ENCODE data around the gene ACOT12.

Gene ACOT12

DNA sequence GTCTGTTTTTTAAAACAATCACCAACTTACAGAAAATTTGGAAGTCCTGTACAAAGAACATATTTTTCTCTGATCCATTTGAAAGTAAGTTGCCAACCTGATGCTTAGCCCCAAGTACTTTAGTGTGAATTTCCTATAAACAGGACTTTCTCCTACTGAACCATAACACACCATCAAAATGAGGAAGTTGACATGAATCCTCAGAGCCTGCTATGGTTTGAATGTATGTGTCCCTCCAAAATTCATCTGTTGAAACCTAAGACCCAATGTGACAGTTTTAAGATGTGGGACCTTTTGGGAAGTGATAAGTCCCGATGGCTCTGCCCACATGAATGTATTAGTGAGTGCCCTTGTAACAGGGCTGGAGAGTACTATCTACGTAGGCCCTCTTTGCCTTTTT lies 6.4 kb upstream of the ACOT12 start:
- no peak for DNase-seq (ENCODE audit: low spot score)

DNA sequence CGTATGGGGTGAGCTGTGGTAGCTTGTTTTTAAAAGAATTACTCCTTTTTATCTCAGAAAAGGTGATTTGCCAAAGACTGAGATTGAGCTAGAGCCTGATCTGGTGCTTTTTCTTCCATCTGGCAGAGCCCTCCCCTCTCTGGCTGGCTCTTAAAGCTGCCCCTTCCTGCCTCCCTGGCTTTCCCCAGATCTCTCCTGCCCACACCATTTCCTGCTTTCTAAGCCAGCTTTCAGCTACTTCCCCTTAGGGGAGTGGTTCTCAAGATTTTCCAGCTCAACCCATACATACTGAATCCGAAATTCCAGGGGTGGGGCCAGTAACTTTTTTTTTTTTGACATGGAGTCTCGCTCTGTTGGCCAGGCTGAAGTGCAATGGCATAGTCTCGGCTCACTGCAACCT lies 4.8 kb upstream of the ACOT12 start:
- DNase-seq (ENCODE audit: low spot score): no peak

DNA sequence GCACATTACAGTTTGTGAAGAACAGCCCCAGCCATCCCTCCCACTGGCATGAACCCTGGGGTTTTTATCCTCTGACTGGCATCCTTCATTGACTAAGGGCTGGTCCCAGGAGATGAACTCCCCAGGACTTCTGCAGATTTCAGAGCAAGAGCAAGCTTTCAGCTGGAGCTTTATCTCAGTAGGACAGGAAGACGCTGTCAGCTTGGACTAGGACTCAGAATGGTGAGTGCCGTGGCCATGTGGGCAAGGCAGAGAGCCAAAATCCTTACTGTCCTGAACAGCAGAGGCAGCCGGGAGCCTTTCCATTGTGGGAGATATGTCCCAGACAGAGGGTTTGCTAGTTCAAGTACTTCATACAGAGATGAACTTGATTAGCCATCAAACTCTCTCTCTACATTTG lies 3.2 kb upstream of the ACOT12 start:
- no peak for DNase-seq (ENCODE audit: low spot score)

DNA sequence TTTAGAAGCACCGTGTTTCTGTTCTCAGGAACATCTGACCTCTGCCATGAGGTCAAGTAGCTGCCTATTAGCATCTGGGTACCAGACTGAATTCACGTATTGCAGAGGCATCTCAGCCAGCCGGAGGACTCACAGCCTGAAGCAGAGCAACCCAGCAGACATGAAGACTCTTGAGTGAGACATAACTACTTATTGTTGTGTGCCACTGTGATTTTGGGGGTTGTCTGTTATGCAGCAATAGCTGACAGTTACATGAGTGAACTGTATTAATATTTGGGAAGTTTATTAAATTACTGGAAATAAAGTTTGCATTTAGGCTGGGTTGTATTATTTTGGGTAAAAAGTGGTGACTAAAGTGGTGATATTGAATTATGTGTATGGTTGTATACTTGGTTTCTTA lies 1.3 kb upstream of the ACOT12 start:
- no peak for DNase-seq (ENCODE audit: low spot score)

DNA sequence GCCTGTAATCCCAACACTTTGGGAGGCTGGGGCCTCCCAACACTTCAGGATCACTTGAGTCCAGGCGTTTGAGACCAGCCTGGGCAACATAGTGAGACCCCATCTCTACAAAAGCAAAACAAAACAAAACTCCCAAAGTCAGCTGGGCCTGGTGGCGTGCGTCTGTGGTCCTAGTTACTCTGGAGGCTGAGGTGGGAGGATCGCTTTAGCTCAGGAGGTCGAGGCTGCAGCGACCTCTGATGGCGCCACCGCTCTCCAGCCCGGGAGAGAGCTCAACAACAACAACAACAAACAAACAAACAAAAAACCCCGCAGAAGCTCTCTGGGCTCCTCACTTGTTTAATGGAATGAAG lies 528 bp downstream of the ACOT12 start:
- DNase-seq (ENCODE audit: low spot score): no peak

DNA sequence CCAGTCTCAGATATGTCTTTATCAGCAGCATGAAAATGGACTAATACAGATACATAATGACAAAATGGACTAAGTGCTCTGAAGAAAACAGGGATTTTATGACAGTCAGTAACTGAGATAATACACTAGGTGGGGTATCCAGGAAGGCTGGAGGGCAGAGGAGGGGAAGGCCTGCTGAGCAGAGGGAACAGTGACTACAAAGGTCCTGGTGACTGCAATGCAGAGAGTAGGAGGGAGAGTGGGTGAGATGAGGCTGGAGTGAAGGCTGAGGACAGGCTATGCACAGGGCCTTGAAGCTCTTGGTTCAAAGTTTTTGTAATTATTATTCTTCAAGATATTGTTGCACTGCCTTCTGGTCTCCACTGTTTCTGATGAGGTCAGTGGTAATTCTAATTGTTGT lies 4.9 kb downstream of the ACOT12 start:
- no peak for DNase-seq (ENCODE audit: low spot score)

DNA sequence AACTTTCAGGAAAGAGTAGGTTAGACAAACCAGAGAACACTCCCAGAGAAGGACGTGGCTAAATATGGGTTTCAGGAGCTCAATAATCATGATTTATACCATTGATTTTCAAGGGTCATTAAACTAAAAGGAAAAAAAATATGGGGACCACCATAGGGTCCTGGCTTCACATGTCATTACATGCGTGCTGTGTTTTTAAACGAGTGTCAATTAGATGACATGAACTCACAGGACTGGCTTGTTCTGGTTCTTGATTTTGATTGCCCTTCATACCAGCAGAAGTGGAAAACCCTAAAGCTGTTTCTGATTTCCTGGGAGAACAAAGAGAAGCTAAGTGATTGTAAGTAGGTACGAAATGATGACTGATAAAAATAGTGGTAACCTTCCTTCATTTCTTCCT lies 5.8 kb downstream of the ACOT12 start:
- no peak for DNase-seq (ENCODE audit: low spot score)

DNA sequence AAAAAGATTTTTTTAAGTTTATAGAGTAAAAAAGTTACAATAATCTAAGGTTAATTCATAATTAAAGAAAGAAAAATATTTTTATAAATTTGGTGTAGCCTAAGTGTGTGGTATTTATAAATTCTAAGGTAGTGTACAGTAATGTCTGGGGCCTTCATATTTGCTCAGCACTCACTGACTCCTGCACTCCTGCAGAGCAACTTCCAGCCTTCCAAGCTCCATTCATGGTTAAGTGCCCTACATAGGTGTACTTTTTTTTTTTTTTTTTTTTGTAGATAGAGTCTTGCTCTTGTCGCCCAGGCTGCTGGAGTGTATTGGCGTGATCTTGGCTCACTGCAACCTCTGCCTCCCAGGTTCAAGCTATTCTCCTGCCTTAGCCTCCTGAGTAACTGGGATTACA lies 10.1 kb downstream of the ACOT12 start:
- DNase-seq (ENCODE audit: low spot score): no peak

DNA sequence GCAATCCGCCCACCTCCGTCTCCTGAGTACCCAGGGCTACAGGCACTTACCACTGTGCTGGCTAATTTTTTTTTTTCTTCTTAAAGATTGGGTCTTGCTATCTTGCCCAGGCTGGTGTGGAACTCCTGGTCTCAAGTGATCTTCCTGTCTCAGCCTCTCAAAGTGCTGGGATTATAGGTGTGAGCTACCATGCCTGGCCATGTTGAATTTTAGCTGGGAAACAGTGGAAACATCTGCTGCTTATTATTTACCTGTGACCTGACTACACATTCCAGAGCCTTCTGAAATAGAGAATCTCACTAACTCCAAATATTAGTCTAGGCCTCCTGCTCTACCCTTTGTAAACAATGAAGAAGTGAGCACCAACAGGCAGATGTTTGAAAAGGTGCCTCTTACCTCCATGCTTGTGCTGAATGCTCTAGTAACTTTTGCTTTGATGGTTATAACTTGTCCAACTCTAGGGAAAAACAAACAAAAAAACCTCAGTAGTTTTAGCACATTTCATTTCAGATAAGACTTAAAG lies 22.5 kb downstream of the ACOT12 start:
- DNase-seq (ENCODE audit: low spot score): no peak

DNA sequence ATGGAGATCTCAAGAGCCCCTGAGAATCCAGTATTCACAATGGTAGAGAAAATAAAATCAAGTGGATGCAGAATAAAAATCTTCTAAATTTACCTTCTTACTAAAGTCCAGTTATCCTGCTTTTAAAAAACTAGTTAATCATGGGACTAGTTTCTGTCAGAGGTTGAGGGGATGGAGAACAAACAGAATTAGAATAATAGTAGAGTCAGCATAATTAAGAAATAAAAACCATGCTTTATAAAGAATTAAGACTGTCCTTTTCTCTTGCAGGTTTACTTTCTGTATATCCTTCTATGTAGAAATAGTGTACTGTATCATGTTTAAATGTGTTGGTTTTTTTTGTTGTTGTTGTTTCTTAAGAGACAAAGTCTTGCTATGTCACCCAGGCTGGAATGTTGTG lies 23.0 kb downstream of the ACOT12 start:
- DNase-seq (ENCODE audit: low spot score): no peak

DNA sequence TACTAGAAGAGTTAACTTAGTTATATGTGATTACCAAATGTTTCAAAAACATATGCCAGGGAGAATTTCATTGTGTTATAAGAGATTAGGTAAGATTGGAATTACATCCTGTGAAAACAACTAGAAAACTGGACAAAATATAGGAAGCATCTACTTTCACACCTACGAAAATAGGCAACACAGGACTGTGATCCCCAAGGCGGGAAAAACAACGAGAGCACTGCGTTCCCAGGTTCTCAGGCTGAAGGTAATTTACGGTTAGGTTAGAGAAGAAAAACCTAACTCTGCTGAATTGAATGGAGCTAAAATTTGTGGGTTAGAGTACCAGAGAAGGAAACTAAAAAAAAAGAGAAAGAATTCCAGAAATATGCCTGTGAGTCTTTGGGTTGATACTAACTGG lies 28.4 kb downstream of the ACOT12 start:
- DNase-seq (ENCODE audit: low spot score): no peak

DNA sequence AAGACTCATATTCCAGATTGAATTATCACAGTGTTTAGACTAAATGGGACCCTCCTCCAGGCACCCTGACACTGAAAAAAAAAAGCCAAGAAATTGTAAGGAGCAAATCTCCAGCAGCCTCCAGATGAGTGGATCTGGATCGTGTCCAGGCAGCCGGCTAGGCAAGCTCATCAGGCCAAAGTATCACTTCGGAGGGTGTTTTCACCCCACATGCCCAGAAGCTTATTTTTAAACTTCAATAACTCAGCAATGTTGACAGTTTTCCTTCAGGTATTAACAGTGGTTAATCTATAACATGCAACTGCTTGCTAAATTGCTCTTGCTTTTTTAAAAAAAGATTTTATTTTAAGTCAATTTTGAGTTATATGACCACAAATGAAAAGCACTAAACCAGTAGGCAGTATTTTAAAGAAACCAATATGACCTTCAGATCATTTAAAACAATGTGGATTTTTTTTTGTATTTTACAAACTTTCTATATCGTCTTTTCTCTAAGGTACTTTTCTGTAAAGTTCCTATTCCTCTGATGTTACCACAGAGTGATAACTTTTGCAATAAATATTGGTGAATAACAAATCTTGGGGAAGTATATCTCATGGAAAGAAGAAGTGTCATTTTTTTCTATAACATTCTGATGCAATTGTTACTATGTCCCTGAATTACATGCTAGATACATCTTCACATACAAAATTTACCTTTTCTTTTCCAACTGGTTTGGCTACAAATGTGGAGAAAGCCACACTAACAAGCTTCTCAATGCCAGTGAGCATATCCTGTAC lies 30.7 kb downstream of the ACOT12 start:
- DNase-seq (ENCODE audit: low spot score): no peak

DNA sequence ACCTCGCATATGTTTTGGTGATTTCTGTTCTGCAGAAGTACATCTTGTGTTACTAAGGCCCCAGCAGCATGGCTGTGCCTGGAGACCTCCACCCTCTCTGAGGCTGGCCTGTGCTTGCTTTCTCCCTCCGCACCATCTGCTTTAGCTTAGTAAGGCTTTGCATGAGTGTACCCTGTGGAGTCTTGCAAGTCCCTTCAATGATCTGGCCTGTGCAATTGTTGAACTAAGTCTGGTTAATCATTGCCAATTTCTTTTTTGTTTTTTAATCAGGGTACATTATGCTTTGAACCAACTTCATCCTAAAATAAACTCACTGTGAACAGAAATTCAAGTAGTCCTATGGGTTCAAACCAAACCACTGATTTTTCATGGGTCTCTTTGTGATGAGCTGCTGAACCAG lies 32.3 kb downstream of the ACOT12 start:
- DNase-seq (ENCODE audit: low spot score): no peak

DNA sequence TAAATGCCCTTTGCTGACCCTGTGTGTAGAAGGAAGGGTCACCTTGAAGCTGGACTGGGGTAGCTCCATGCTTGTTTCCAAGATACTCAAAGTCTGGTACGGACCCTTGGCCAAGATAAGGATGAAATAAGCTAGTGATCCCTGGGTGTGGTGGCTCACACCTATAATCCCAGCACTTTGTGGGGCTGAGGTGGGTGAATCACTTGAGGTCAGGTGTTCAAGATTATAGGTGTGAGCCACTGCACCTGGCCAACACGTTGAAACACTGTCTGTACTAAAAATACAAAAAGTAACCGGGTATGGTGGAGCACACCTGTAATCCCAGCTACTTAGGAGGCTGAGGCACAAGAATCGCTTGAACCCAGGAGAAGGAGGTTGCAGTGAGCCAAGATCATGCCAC lies 33.3 kb downstream of the ACOT12 start:
- DNase-seq (ENCODE audit: low spot score): no peak

DNA sequence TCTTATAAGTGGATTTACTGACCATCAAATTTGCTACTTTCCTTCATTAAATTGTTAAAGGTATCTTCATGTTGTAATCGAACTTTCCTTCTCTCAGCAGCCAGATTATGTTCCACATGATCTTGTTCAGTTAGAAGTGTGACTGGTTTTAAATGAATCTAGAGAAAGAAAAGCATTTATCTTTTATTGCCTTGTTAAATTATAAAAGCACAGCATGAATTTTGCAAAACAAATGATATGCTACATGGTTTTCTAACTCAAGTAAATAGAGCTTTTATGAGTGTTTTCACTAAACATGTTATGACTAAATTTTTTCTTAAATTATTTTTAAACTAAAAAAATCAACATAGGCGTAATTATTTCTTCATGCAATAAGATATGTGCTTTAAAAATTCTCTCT lies 34.1 kb downstream of the ACOT12 start:
- DNase-seq (ENCODE audit: low spot score): no peak

DNA sequence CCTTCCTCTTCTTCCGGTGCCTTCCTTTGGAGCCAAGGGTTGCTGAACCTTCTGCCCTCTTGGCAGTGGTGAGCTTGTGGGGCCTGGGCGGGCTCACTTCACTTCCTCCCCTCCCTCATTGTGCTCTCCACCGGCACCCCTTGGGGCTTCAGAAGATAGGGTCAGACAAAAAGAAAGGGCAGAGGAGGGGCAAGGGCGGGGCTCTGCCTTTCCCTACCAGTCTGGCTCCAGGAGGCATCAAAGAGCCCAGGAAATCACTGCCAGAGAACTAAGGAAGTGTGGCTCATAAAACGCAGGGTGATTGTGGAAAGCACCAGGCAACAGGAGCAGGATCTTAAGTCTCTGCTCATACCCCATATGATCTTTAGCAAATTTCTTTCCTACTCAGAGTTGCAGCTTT lies 34.8 kb downstream of the ACOT12 start:
- no peak for DNase-seq (ENCODE audit: low spot score)

DNA sequence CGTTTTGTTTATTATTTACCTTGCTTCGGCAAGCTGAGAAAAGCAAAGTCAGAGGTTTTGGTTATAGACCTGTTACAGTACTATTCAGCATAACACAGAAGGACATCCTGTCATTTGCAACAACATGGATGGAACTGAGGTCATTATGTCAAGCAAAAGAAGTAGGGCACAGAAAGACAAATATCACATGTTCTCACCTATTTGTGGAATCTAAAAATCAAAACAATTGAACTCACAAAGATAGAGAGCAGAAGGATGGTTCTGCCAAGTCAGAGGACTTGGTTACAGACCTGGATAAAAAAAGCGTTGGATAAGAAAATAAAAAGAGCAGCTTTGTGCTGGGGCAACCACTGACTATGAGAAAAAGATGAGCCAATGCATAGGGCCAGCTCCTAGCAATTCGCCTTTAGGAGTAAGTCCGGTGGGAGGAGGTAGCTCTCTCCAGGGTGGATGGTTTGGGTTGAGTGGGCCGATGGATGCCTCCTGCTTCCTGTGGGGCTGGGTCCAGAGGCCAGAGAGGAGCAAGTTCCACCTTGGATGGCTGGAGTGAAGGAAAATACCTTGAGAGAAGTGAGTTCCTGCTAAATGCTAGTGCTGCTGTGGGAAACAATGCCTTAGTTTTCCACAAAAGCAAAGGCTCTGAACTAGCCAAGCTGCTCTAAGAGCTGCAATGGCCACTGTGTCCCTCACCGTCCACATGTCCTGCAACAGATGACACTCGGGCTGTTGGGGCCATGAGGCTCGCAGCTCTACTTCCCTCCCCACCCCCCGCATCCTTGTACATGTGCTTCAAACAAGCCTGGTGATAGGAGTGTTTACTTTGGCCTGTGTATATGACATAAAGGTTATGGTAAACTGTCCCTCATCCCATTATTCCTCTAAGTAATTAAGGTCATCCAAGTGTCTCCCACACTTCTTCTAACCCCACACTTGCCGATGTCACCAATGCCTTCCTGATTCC lies 38.4 kb downstream of the ACOT12 start:
- DNase-seq (ENCODE audit: low spot score): no peak

DNA sequence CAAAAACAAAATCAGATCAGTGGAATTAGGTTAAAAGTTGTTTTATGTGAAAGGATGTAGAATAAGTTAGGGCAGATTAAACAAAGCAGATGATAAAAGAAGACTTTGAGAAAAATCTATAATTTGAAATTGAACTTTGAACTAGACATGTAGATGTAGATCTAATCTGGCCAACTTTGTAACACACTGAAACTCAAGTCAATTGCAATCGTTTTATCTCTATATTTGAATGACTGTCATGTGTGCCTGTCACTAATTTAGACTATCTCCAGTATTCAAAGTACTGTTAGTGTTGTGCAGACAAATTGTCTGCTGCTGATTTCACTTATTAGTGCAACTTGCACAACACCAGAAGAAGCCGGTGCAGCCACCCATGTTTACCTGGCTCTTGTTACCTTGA lies 39.8 kb downstream of the ACOT12 start:
- no peak for DNase-seq (ENCODE audit: low spot score)

DNA sequence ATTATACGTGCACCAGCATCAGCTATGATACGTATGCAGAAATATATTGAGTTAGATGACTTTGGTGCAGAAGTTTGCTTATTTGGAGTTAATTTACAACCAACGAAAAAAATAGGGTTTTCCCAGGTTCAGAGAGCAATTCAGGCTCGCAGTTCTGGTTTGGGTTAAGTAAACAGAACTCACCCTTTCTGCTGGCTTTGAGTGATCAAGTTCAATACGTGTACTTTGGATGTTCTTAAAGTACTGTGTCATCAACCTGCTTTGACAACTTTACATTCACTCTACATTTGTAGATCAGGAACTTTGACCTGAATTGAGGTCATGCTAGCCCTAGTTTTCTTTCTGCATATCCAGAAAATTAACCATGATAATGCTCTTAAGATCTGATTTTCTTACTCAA lies 40.7 kb downstream of the ACOT12 start:
- no peak for DNase-seq (ENCODE audit: low spot score)

DNA sequence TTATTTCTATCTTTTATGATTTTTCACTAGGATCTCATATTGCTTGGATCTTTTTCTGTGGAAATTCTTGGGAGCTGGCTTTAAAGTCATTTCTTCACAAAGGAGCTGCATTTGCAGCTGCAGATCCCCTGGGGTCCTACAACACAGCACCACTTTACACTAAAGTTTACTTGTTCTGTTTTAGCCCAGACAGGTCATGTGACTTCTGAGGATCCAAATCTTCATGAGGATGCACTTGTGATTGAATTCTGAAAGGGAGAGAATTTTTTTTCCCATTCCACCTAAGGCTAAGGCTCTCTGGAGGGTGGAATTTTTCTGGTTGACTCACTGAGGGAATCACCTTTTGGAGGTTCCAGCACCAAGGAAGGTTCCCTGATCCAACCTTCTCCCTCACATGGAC lies 43.4 kb downstream of the ACOT12 start:
- DNase-seq (ENCODE audit: low spot score): no peak

DNA sequence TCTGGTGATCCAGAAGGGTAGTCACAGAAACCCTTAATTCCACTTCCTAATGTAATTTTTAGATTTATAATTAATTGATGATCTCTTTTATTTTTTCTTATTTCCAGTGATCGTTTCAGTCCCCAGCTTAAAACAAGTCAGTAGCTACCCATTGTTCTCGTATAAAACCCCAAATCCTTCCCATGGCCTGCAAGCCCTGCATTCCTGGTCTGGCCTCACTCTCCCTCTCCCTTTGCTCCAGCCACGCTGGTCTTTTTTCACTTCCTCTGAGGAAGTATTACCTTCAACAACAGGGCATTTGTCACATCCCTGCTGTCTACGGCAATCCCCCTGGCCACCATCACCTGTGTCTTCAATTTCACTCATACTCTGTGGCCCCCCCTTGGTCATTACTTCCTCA lies 44.8 kb downstream of the ACOT12 start:
- no peak for DNase-seq (ENCODE audit: low spot score)

DNA sequence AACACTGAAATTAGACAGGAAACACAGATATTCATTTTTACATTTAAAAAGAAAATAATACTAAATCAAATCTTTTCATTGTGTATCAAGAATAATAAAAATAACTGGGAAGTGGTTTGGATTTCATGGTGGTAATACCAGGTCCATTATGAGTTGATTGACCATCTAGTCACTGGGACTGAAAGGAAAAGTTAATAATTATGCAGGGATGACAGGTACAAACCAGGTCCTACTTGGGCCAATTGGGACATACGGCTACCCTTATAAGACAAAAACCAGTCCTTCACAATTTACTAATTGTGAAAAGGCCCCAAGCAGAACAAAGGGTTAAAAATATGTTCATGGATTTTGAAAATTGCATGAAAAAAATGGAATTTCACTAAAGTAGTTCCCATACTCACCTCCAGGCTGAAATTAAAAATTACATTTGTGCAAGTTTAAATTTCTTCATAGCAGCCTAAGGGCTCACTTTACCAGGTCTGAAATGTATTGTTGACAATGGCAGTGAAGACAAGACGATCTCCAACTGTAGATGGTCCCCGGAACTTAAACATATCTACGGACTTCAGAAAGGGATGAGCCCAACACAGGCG lies 48.4 kb downstream of the ACOT12 start:
- DNase-seq (ENCODE audit: low spot score): no peak

DNA sequence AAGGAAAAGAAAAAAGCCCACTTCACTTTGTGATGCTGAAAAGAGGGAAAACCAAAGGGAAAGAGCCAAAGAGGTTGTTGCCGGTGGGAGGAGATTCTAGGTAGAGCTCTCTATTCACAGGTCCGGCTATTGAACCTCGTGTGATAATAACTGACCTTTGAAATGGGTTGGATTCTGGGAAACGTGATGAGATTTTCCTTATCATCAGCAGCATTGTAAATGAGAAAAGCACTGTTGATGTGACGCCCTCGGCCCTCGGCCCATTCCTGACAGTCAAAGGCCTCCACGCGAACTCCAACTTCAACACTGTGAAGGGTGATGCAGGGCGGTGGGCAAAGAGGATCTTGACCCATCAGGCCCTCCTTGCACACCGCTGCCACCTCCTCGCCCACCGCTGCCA lies 49.2 kb downstream of the ACOT12 start:
- DNase-seq (ENCODE audit: low spot score): no peak
